ENCODE measurements around the gene FAM184B.

The FAM184B gene

GRCh38 chr4:17583276-17583675 lies 198.1 kb downstream of the FAM184B start:
- peaks cover 4 to 74% (median 42%) of the 10 kb centered on the region in 4 experiments for H3K36me3 ChIP-seq (ENCODE audit: control insufficient read depth in 4 of 4, insufficient read depth in 4 of 4, low read length in 3 of 4)
- H3K4me3 ChIP-seq (ENCODE audit: control insufficient read depth in 1 of 7, extremely low read depth in 1 of 7, insufficient read depth in 4 of 7, low read depth in 2 of 7, low read length in 6 of 7) = no peak overlapping the region
- 99% methylated on average over 9 of the region's 9 CpGs for WGBS (ENCODE audit: insufficient coverage)
- peaks cover 6 to 12% (median 8%) of the 10 kb centered on the region in 4 experiments for H3K4me1 ChIP-seq (ENCODE audit: control extremely low read depth in 1 of 4, control insufficient read depth in 4 of 4, insufficient read depth in 4 of 4, low read length in 3 of 4)
- no peaks in the 10 kb centered on the region for H3K9me3 ChIP-seq (ENCODE audit: control extremely low read depth in 1 of 5, control insufficient read depth in 4 of 5, insufficient read depth in 2 of 5, low read depth in 1 of 5, low read length in 4 of 5)
- no peak for DNase-seq
- H3K27me3 ChIP-seq (replicated peaks in 2 of 5; ENCODE audit: control insufficient read depth in 4 of 5, insufficient read depth in 5 of 5, low read length in 4 of 5) = no peaks in the 10 kb centered on the region
- H3K27ac ChIP-seq (ENCODE audit: insufficient read depth in 1 of 2, low read depth in 1 of 2, low read length in 2 of 2, poor library complexity in 1 of 2, severe bottlenecking in 2 of 2) = no peak overlapping the region
- POLR2A ChIA-PET = no interaction called here
- CTCF ChIA-PET = interaction anchor here (1.1 to 2.3 kb wide), 4 partner anchors 11 to 81 kb away, joined by 4 to 7 read pairs (median 4); no protein-coding TSS in a partner anchor

DNA sequence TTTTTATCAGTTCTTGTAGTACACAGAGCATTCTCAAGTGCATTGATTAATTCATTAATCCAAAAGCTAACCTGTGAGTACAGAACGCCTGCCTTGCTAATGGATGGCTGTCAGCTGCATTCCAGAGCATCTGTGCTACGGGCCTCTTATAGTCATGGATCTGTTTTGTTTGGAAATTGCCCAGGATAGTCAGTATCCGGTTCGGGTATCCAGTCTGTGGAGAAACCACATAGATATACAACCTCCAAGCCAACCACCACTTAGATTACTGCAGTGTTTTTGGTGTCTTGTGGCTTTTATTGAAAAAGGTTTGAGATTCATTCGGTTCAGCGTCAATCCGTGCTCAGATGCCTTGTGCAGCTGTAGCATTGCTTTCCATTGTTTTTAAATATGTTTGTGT lies 200.5 kb downstream of the FAM184B start:
- H3K36me3 ChIP-seq (ENCODE audit: control insufficient read depth in 4 of 4, insufficient read depth in 4 of 4, low read length in 3 of 4) = peaks cover 4 to 57% (median 33%) of the 10 kb centered on the region in 4 experiments
- H3K4me3 ChIP-seq (ENCODE audit: control insufficient read depth in 1 of 7, extremely low read depth in 1 of 7, insufficient read depth in 4 of 7, low read depth in 2 of 7, low read length in 6 of 7) = no peak overlapping the region
- H3K4me1 ChIP-seq (ENCODE audit: control extremely low read depth in 1 of 4, control insufficient read depth in 4 of 4, insufficient read depth in 4 of 4, low read length in 3 of 4) = peaks cover 9 to 23% (median 19%) of the 10 kb centered on the region in 4 experiments
- WGBS (ENCODE audit: insufficient coverage) = 100% methylated on average over 4 of the region's 7 CpGs
- ChIA-PET POLR2A (no interaction called here), CTCF (no interaction called here)
- H3K27me3 ChIP-seq (replicated peaks in 2 of 5; ENCODE audit: control insufficient read depth in 4 of 5, insufficient read depth in 5 of 5, low read length in 4 of 5) = no peaks in the 10 kb centered on the region
- no peaks in the 10 kb centered on the region for H3K9me3 ChIP-seq (ENCODE audit: control extremely low read depth in 1 of 5, control insufficient read depth in 4 of 5, insufficient read depth in 2 of 5, low read depth in 1 of 5, low read length in 4 of 5)
- H3K27ac ChIP-seq (ENCODE audit: insufficient read depth in 1 of 2, low read depth in 1 of 2, low read length in 2 of 2, poor library complexity in 1 of 2, severe bottlenecking in 2 of 2) = no peak overlapping the region
- no peak for DNase-seq
